ENCODE data around the gene FAM78B. TPM values are rescaled to one million over a fixed set of nuclear protein-coding genes. Genes with fewer than 3 reads are reported as not detected.

The FAM78B gene
- total and polyA plus RNA-seq, 9 donors = 0.64 to 2.6 (median 1.4) TPM

DNA sequence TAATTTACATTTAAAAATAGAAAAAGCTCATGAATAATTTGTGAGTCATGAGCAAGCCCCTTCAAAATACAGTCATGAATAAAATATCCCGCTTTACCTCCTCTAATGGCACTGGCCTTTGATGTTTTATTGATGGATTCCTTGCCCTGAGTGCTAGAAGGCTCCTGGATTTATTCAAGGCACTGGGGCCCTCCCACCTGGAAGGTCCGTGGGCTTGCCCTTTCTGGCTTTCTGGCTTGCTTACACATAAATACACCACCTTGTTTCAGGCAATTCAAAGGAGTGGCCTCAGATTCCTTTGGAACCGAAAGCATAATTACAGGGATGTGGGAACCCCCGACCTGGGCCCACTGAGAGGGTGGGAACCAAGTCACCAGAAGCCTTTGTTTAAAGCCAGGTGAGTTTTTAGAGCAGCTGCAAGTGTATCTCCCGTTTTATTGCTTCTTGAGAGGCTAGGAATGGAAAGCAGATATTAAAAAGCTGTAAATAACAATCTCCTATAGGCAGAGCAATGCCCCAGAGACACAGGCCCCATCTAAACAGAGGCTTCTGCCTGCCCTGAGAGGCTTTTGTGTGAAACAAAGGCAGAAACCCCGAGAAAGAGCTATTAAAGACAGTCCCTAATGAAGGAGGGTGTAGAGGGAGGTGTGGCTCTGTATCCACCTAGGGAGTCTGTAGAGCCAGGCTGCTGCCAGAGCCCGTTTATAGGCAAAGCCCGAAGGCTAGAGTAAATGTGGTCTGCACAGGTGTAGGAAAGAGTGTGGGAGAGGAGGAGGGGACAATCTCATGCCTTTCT is 126.4 kb downstream of the FAM78B start:
- H3K36me3 ChIP-seq = no peaks in the 10 kb centered on the region
- intact Hi-C loops (cut with DNase I) = no loop called here
- H3K27me3 ChIP-seq = no peaks in the 10 kb centered on the region
- H3K4me3 ChIP-seq = no peak overlapping the region
- WGBS, 3 donors = 21 to 29% (median 22%) methylated on average over 8 of the region's 8 CpGs
- no peak for DNase-seq
- TF ChIP-seq, protein P1, sequence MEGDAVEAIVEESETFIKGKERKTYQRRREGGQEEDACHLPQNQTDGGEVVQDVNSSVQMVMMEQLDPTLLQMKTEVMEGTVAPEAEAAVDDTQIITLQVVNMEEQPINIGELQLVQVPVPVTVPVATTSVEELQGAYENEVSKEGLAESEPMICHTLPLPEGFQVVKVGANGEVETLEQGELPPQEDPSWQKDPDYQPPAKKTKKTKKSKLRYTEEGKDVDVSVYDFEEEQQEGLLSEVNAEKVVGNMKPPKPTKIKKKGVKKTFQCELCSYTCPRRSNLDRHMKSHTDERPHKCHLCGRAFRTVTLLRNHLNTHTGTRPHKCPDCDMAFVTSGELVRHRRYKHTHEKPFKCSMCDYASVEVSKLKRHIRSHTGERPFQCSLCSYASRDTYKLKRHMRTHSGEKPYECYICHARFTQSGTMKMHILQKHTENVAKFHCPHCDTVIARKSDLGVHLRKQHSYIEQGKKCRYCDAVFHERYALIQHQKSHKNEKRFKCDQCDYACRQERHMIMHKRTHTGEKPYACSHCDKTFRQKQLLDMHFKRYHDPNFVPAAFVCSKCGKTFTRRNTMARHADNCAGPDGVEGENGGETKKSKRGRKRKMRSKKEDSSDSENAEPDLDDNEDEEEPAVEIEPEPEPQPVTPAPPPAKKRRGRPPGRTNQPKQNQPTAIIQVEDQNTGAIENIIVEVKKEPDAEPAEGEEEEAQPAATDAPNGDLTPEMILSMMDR (IDR thresholded peaks at IDR 0.05) = no peak
- no peak for TF ChIP-seq EP300 (IDR thresholded peaks at IDR 0.05)
- TF ChIP-seq POLR2A (IDR thresholded peaks at IDR 0.05) = no peak
- H3K4me1 ChIP-seq (ENCODE audit: insufficient read depth) = no peaks in the 10 kb centered on the region
- no peaks in the 10 kb centered on the region for H3K9me3 ChIP-seq
- H3K27ac ChIP-seq = no peak overlapping the region

DNA sequence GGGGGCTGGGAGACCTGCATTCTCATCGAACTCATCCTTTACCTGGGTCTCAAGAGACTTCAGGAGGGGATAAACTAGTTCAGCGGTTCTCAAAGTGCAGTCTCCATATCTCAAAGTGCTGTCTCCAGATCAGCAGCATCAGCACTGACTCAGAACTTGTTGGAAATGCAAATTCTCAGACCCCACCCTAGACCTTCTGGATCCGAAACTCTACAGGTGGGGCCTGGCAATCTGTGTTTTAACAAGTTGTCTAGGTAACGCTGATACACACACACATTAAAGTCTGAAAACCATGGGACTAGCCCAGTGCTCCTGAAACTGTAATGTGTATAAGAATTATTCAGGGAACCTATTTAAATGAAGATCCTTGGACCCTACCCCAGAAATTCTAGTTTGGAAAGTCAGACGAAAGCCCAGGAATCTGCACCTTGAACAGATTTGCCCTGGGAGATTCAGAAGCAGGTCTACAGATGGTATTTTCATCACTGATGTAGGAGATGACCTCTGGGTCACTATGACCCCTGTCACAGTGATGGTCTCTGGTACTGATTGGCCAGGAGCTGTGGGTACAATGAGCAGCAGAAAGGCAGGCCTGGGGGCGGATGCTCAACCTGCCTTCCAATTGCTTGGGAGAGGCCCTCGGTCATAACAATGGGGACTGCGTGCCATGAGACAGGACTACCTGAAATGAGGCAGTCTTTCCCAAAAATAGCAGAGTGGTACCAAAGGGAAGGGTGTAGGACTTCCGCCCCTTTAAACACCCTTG is 127.2 kb downstream of the FAM78B start:
- 74 to 86% (median 84%) methylated on average over 9 of the region's 9 CpGs for WGBS, 3 donors
- no peaks in the 10 kb centered on the region for H3K27me3 ChIP-seq
- no peak for DNase-seq
- no peaks in the 10 kb centered on the region for H3K9me3 ChIP-seq
- no peaks in the 10 kb centered on the region for H3K4me1 ChIP-seq (ENCODE audit: insufficient read depth)
- no peak overlapping the region for H3K27ac ChIP-seq
- TF ChIP-seq, protein P1 (IDR thresholded peaks at IDR 0.05) = no peak
- TF ChIP-seq POLR2A (IDR thresholded peaks at IDR 0.05) = no peak
- TF ChIP-seq EP300 (IDR thresholded peaks at IDR 0.05) = no peak
- intact Hi-C loops (cut with DNase I) = no loop called here
- no peak overlapping the region for H3K4me3 ChIP-seq
- no peaks in the 10 kb centered on the region for H3K36me3 ChIP-seq

DNA sequence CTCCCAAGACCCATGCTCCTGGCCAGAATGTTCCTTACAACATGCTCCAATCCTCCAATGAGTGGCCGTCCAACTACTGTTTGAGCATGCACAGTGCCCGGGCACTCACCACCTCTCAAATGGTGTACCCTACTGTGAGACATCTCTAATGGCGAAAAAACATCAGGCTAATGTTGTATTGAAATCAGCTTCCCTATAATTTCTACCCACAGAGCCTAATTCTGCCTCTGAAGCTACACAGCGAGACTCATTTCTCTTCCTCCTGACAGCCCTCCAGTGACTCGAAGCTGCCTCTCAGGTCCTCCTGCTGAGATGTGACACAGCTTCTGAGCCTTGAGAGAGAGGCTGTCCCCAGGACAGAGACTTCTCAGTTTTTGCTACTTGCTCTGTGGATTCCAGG is 130.7 kb downstream of the FAM78B start:
- DNase-seq = no peak
- WGBS, 3 donors = 74 to 79% (median 76%) methylated on average over 5 of the region's 5 CpGs

DNA sequence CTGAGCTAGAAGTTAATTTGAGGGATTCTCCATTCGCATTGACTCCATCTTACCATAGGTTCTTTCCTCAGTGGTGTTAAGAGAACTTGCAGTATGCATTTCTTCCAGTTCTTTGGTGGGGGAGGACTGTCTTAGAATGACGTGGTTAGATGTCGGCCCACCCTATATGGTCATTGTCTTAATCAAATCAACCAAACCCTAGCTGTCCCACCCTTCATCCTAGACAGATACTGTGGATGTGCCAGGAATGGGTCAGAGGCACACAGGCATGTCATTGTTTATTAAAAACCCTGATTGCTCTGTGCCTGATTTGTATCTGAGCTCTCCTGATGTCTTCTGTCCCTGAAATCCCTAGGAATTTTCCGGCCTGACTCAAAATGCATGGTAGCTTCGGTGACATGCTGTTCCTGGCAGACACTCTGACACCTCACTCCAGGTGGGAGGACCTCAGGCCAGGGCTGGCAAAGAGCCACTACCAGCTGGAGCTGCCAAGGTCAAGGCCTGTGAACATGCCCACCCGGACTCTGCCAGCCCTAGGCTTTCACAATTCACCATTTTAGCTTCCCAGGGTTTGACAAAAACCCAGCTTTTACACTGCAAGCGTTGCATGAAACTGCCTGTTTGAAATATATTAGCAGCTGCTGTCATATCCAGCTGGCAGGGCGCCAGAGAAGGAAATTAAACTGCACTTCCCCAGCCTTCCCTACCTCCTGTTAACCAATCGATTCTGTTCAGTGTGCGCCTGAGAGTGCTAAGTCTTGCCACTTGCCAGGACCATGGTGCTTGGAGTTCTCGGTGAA is 134.0 kb downstream of the FAM78B start:
- Histone ChIP-seq H3K4me1 (ENCODE audit: insufficient read depth) (no peaks in the 10 kb centered on the region), H3K36me3 (no peaks in the 10 kb centered on the region), H3K9me3 (no peaks in the 10 kb centered on the region), H3K4me3 (no peak overlapping the region), H3K27ac (no peak overlapping the region), H3K27me3 (no peaks in the 10 kb centered on the region)
- no peak for TF ChIP-seq POLR2A (IDR thresholded peaks at IDR 0.05)
- TF ChIP-seq EP300 (IDR thresholded peaks at IDR 0.05) = no peak
- TF ChIP-seq, protein P1 (IDR thresholded peaks at IDR 0.05) = no peak
- intact Hi-C loops (cut with DNase I) = no loop called here
- no peak for DNase-seq
- 38 to 45% (median 44%) methylated on average over 11 of the region's 11 CpGs for WGBS, 3 donors

More for the DNA sequence above, 130.7 kb downstream of the FAM78B start:
- TF ChIP-seq POLR2A (IDR thresholded peaks at IDR 0.05) (no peak), EP300 (IDR thresholded peaks at IDR 0.05) (no peak)
- TF ChIP-seq, protein P1 (IDR thresholded peaks at IDR 0.05) = no peak
- Histone ChIP-seq H3K27ac (no peak overlapping the region), H3K27me3 (no peaks in the 10 kb centered on the region), H3K36me3 (no peaks in the 10 kb centered on the region), H3K4me3 (no peak overlapping the region), H3K9me3 (no peaks in the 10 kb centered on the region), H3K4me1 (ENCODE audit: insufficient read depth) (no peaks in the 10 kb centered on the region)
- intact Hi-C loops (cut with DNase I) = no loop called here
